ENCODE measurements around the gene SNX6. TPM values are rescaled to one million over a fixed set of nuclear protein-coding genes. Genes with fewer than 3 reads are reported as not detected.

The SNX6 gene
- total and polyA plus RNA-seq, 10 of the 15 experiments (the other 5 are each of a cell fraction or from before 2014, with no cell fraction given), result 34.4 to 107 (median 71.7) TPM

- TF ChIP-seq, protein P1, sequence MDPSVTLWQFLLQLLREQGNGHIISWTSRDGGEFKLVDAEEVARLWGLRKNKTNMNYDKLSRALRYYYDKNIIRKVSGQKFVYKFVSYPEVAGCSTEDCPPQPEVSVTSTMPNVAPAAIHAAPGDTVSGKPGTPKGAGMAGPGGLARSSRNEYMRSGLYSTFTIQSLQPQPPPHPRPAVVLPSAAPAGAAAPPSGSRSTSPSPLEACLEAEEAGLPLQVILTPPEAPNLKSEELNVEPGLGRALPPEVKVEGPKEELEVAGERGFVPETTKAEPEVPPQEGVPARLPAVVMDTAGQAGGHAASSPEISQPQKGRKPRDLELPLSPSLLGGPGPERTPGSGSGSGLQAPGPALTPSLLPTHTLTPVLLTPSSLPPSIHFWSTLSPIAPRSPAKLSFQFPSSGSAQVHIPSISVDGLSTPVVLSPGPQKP (IDR thresholded peaks at IDR 0.05; ENCODE audit: low read depth, low read length), result peak; percentile 77; the same call in 1 of the 2 replicates
- no peak for TF ChIP-seq SREBF1 (IDR thresholded peaks at IDR 0.05; ENCODE audit: low read length)
- TF ChIP-seq, protein P2, sequence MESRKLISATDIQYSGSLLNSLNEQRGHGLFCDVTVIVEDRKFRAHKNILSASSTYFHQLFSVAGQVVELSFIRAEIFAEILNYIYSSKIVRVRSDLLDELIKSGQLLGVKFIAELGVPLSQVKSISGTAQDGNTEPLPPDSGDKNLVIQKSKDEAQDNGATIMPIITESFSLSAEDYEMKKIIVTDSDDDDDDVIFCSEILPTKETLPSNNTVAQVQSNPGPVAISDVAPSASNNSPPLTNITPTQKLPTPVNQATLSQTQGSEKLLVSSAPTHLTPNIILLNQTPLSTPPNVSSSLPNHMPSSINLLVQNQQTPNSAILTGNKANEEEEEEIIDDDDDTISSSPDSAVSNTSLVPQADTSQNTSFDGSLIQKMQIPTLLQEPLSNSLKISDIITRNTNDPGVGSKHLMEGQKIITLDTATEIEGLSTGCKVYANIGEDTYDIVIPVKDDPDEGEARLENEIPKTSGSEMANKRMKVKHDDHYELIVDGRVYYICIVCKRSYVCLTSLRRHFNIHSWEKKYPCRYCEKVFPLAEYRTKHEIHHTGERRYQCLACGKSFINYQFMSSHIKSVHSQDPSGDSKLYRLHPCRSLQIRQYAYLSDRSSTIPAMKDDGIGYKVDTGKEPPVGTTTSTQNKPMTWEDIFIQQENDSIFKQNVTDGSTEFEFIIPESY (IDR thresholded peaks at IDR 0.05), result no peak
- TF ChIP-seq, protein P3, sequence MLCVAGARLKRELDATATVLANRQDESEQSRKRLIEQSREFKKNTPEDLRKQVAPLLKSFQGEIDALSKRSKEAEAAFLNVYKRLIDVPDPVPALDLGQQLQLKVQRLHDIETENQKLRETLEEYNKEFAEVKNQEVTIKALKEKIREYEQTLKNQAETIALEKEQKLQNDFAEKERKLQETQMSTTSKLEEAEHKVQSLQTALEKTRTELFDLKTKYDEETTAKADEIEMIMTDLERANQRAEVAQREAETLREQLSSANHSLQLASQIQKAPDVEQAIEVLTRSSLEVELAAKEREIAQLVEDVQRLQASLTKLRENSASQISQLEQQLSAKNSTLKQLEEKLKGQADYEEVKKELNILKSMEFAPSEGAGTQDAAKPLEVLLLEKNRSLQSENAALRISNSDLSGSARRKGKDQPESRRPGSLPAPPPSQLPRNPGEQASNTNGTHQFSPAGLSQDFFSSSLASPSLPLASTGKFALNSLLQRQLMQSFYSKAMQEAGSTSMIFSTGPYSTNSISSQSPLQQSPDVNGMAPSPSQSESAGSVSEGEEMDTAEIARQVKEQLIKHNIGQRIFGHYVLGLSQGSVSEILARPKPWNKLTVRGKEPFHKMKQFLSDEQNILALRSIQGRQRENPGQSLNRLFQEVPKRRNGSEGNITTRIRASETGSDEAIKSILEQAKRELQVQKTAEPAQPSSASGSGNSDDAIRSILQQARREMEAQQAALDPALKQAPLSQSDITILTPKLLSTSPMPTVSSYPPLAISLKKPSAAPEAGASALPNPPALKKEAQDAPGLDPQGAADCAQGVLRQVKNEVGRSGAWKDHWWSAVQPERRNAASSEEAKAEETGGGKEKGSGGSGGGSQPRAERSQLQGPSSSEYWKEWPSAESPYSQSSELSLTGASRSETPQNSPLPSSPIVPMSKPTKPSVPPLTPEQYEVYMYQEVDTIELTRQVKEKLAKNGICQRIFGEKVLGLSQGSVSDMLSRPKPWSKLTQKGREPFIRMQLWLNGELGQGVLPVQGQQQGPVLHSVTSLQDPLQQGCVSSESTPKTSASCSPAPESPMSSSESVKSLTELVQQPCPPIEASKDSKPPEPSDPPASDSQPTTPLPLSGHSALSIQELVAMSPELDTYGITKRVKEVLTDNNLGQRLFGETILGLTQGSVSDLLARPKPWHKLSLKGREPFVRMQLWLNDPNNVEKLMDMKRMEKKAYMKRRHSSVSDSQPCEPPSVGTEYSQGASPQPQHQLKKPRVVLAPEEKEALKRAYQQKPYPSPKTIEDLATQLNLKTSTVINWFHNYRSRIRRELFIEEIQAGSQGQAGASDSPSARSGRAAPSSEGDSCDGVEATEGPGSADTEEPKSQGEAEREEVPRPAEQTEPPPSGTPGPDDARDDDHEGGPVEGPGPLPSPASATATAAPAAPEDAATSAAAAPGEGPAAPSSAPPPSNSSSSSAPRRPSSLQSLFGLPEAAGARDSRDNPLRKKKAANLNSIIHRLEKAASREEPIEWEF (IDR thresholded peaks at IDR 0.05; ENCODE audit: insufficient replicate concordance, low read depth, low read length), result no peak
- TF ChIP-seq STAT1 (conservative IDR thresholded peaks at IDR 0.05), result no peak
- TF ChIP-seq PAX8 (IDR thresholded peaks at IDR 0.05), result no peak
- no peak for TF ChIP-seq DPF2 (IDR thresholded peaks at IDR 0.05)
- TF ChIP-seq RUNX3 (IDR thresholded peaks at IDR 0.05; ENCODE audit: low read length), result 0 out of 2 replicates have a peak, but pooled peaks have one; percentile 3
- TF ChIP-seq GABPA (IDR thresholded peaks at IDR 0.05; ENCODE audit: low read depth), result peak; percentile 83
- TF ChIP-seq CEBPB (IDR thresholded peaks at IDR 0.05; ENCODE audit: borderline replicate concordance in 1 of 2, low read depth in 2 of 2, low read length in 2 of 2), result no peak
- TF ChIP-seq, protein P4, sequence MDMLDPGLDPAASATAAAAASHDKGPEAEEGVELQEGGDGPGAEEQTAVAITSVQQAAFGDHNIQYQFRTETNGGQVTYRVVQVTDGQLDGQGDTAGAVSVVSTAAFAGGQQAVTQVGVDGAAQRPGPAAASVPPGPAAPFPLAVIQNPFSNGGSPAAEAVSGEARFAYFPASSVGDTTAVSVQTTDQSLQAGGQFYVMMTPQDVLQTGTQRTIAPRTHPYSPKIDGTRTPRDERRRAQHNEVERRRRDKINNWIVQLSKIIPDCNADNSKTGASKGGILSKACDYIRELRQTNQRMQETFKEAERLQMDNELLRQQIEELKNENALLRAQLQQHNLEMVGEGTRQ (IDR thresholded peaks at IDR 0.05; ENCODE audit: borderline replicate concordance, low read depth, low read length), result no peak
- TF ChIP-seq CBFB (IDR thresholded peaks at IDR 0.05; ENCODE audit: low read depth), result no peak; the same call in 1 of the 2 replicates
- TF ChIP-seq ZNF217 (IDR thresholded peaks at IDR 0.05), result no peak
- TF ChIP-seq, protein P5, sequence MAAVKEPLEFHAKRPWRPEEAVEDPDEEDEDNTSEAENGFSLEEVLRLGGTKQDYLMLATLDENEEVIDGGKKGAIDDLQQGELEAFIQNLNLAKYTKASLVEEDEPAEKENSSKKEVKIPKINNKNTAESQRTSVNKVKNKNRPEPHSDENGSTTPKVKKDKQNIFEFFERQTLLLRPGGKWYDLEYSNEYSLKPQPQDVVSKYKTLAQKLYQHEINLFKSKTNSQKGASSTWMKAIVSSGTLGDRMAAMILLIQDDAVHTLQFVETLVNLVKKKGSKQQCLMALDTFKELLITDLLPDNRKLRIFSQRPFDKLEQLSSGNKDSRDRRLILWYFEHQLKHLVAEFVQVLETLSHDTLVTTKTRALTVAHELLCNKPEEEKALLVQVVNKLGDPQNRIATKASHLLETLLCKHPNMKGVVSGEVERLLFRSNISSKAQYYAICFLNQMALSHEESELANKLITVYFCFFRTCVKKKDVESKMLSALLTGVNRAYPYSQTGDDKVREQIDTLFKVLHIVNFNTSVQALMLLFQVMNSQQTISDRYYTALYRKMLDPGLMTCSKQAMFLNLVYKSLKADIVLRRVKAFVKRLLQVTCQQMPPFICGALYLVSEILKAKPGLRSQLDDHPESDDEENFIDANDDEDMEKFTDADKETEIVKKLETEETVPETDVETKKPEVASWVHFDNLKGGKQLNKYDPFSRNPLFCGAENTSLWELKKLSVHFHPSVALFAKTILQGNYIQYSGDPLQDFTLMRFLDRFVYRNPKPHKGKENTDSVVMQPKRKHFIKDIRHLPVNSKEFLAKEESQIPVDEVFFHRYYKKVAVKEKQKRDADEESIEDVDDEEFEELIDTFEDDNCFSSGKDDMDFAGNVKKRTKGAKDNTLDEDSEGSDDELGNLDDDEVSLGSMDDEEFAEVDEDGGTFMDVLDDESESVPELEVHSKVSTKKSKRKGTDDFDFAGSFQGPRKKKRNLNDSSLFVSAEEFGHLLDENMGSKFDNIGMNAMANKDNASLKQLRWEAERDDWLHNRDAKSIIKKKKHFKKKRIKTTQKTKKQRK (IDR thresholded peaks at IDR 0.05; ENCODE audit: low read depth, low read length), result no peak
- TF ChIP-seq, protein P6, sequence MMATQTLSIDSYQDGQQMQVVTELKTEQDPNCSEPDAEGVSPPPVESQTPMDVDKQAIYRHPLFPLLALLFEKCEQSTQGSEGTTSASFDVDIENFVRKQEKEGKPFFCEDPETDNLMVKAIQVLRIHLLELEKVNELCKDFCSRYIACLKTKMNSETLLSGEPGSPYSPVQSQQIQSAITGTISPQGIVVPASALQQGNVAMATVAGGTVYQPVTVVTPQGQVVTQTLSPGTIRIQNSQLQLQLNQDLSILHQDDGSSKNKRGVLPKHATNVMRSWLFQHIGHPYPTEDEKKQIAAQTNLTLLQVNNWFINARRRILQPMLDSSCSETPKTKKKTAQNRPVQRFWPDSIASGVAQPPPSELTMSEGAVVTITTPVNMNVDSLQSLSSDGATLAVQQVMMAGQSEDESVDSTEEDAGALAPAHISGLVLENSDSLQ (IDR thresholded peaks at IDR 0.05), result peak; percentile 47; the same call in 1 of the 2 replicates
These were observed 90.4 kb downstream of the SNX6 start, which contains the start of gene EAPP (continued) for GRCh38 chr14:34539407-34540180.
